Measurements from ENCODE around the gene SLC19A2.
"Not testable (repeated sequence)": the region's sequence is repeated elsewhere in the genome, so short reads cannot be mapped to it uniquely, and the experiment has no call there.

SLC19A2 gene

DNA sequence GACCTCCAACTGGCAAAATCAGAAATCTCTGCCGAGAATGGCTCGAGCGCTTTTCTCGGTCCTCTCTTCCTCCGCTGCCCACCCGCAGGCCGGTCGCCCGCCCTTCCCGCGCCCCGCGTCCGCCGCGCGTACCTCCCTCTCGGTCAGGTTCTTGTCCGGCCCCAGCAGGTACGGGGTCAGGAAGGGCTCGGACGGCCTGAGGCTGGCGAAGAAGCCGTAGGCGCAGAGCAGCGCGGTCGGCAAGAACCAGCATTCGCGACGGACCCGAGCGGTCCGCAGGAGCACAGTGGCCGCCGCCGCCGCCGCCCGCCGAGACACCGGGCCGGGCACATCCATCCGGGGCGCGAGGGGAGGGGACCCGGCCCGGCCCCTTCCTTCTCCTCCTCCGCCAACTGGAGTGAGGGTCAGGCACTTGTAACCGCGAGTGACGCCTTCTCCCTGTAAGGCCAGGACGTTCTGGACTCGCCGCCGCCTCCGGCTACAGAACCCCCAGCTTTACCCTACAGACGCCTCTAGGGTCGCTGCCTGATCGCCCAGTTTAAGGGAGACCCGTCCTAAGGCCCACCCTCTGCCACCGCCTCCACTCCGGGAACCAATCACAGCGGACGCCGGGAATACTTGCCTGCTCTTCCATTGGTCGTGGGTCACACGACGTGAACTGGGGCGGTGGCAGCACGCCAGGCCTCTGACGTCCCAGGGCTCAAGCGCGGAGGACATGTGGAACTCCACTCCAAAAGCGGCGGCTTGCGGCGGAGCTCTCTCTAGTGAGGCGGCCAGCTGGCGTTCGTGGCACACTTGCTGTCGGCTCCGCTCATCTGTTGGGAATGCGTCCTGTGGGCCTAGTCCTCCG is at the start of gene SLC19A2:
Gene SLC19A2 (minus strand): TSS at position 514 of the 850 bp plus-strand sequence. CDS start 178 bp downstream, at position 336.
- DNase-seq (ENCODE audit: low read depth), result peak; percentile 99

DNA sequence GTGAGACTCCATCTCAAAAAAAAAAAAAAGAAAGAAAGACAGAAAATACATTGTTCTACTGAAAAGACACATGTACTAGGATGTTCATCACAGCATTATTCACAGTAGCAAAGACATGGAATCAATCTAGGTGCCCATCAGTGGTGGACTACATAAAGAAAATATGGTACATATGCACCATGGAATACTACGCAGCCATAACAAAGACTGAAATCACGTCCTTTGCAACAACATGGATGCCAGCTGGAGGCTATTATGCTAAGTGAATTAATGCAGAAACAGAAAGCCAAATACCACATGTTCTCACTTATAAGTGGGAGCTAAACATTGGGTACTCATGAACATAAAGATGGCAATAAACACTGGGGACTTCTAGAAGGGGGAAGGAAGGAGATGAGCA is 48.9 kb upstream of the SLC19A2 start:
- DNase-seq (ENCODE audit: low read depth), result no peak

DNA sequence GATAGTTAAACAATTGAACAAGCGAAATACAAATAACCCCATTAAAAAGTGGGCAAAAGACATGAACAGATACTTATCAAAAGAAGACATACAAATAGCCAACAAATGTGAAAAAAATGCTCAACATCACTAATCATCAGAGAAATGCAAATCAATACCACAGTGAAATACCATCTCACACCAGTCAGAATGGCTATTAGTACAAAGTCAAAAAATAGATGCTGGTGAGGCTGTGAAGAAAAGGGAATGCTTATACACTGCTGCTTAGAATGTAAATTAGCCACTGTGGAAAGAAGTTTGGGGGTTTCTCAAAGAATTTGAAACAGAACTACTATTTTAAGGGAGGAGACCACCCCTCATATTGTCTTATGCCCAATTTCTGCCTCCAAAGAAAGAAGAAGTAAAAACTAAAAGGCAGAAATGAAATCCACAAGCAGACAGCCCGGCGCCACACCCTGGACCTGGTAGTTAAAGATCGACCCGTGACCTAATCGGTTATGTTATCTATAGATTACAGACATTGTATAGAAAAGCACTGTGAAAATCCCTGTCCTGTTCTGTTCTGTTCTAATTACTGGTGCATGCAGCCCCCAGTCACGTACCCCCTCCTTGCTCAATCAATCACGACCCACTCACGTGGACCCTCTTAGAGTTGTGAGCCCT is 47.9 kb upstream of the SLC19A2 start:
- DNase-seq (ENCODE audit: low read depth), result not testable (repeated sequence)

- no peak for DNase-seq (ENCODE audit: low read depth)
Observed at GRCh38 chr1:169530448-169530847, 44.7 kb upstream of the SLC19A2 start.

DNA sequence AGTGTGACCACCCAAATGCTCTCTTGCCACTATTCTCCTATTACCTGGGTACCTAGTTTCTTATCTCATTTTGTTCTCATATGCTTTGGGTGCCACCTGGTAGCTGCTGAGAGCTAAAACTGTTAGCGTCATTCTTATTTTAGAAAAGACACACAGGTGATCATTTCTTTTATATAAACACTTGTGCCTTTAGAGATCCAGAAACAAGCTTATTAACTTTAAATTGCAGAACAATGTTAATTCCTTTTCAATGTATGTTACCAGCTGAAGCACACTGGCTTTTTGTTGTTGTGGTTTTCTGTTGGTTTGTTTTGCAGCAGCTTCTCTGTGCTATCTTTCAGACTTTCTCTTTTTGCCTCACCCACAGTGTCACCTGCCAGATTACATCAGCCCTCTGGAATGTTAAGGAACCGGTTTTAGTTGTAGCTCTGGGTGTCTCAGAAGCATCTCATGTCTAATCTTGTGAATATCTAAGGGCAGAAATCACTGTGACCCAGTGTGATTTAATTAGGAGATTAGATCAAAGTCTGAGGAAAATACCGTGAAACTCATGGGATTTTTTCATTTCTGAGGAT is 43.4 kb upstream of the SLC19A2 start:
- no peak for DNase-seq (ENCODE audit: low read depth)

- DNase-seq (ENCODE audit: low read depth), result no peak
Observed at GRCh38 chr1:169528215-169529067, 42.7 kb upstream of the SLC19A2 start.

GRCh38 chr1:169527451-169528214 is 41.9 kb upstream of the SLC19A2 start:
- no peak for DNase-seq (ENCODE audit: low read depth)

DNA sequence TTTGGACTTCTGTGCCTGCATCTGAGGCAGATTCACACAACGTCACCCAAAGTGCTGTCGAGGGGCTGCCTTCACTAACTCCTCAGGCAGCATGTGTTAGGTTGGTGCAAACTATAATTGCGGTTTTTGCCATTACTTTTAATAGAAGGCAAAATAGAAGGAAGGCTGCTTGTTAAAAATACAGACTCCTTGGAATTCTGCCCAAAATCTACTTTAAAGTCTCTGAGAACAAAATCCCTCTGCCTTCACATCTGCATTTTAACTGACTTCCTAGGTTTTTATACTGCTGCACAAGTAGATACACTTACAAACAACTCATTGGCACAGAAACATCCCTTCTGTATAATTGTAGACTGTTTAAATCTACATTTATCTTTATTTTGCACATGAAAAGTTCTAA is 41.3 kb upstream of the SLC19A2 start:
- no peak for DNase-seq (ENCODE audit: low read depth)

GRCh38 chr1:169526120-169526832 is 40.5 kb upstream of the SLC19A2 start:
- no peak for DNase-seq (ENCODE audit: low read depth)

- DNase-seq (ENCODE audit: low read depth), result no peak
Observed at GRCh38 chr1:169525391-169525790, 39.6 kb upstream of the SLC19A2 start.

- DNase-seq (ENCODE audit: low read depth), result no peak
Observed at GRCh38 chr1:169523904-169524303, 38.2 kb upstream of the SLC19A2 start.

- DNase-seq (ENCODE audit: low read depth), result no peak
Observed at GRCh38 chr1:169521226-169521625, 35.5 kb upstream of the SLC19A2 start.

DNA sequence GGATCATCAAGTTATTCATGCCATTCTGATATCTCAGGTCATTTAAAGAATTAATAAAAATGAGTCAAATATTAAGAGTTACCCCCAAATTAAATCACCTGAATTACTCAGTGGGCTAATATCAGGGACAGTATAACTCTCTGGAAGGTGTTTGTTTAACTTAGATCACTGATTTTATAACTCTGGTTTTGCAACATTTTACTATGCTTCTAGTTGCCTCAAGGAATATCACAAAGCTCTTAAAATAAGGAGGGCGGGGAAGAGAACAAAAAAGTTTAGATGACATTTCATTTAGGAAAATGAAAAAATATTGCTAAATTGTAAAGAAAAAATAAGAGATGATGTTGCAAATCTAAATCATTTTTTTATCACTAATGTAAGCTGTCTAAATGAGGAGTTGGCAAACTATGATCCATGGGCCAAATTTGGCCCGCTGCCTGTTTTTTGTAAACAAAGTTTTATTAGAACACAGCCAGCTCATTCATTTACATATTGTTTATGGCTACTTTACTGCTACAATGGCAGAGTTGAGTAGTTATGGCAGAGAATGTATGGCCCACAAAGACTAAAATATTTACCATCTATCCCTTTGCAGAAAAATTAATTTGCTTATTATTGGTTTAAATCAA is 31.9 kb upstream of the SLC19A2 start:
- no peak for DNase-seq (ENCODE audit: low read depth)

DNA sequence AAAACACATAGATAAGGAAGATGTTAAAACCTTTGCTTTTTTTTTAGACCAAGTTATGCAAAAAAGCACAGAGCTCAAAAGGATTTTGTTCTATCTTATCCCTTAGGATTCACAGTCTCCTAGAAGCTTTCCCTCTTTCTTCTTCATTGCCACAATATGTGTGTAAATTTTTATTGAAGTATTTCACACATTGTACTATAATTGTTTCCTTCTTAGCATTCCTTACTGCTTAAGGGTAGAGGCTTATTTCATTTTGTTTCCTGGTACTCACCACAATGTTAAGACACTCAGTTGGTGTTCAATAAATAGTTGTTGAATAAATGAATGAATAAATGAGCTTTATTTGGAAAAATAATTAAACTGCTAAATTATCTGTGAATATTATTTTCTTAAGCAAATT is 29.9 kb upstream of the SLC19A2 start:
- no peak for DNase-seq (ENCODE audit: low read depth)

GRCh38 chr1:169514566-169515270 is 29.0 kb upstream of the SLC19A2 start:
- no peak for DNase-seq (ENCODE audit: low read depth)

DNA sequence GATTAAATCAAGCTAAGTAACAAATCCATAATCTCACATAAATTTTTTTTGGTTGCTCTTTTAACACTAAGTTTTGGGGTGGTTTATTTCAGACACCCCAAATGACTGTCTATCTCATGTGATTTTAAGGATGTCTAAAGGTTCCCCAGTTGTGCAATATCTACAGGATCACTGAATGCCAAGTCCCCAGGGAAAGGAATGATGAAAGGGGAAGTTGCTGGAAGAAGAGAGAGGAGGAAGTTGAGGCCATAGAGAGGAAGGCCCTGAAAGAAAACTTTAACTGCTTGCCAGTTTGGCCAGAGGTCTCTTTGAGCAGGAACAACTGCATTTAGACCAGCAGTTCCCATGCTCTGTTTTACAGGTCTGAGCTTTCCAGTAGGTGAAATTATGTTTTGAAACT is 27.5 kb upstream of the SLC19A2 start:
- no peak for DNase-seq (ENCODE audit: low read depth)

- DNase-seq (ENCODE audit: low read depth), result no peak
Observed at GRCh38 chr1:169511316-169512005, 25.7 kb upstream of the SLC19A2 start.

DNA sequence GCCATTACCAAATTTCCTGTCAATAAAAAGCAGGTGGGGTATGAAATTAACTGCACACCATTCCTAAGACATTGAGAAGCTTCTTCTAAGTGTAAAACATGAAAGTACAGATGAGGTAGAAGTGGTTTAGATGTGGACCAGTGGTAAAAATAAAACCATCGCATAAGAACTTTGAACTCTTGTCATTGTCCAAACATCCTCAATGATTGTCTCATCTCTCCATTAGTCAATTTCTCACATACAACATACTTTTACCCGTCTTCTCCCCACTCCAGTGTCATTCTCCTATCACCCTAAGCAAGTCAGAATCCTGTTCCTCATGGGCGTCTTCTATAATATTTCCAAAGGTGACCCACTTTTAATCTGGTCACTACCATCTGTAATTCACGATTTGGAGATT is 24.3 kb upstream of the SLC19A2 start:
- no peak for DNase-seq (ENCODE audit: low read depth)

GRCh38 chr1:169509354-169509753 is 23.6 kb upstream of the SLC19A2 start:
- no peak for DNase-seq (ENCODE audit: low read depth)

Data from CMK (cell line).